ENCODE results near the gene CD99. TPM values are rescaled to one million over a fixed set of nuclear protein-coding genes. Genes with fewer than 3 reads are reported as not detected.

The CD99 gene
- total and polyA plus RNA-seq, 2 experiments from 2014 or later = 505 to 975 TPM

DNA sequence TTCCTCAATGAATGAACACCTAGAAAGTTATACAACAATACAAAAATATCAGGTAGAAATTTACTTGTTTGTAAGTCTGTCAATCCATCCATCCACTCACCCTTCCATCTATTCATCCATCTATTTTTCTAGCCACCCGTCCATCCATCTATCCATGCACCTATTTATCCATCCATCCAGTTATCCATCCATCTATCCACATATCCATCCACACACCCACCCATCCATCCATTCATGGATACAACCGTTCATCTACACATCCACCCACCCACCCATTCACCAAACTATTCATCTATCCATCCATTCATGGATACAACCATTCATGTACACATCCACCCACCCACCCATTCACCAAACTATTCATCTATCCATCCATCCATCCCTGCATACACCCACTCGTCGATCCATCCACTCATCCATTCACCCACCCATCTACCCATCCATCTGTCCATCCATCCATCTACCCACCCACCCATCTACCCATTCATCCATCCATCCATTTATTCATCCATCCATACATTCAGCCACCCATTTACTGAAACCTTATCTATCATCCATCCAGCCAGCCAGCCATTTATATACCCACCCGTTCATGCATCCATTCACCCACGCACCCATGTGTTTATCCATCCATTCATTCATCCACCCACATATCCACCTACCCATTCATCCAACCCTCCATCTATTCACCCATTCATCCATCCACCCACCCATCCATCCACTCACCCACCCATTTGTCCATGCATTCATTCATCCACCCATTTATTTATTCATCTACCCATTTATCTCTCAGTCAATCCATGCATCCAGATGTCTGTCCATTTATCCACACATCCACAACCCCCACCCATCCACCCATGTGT, 10.4 kb upstream of the CD99 start:
- Histone ChIP-seq H3K36me3 (ENCODE audit: low read depth) (no peaks in the 10 kb centered on the region), H3K27me3 (replicated peaks; ENCODE audit: insufficient read depth) (no peaks in the 10 kb centered on the region), H3F3A (ENCODE audit: insufficient read depth) (peaks cover 22% of the 10 kb centered on the region), H3K4me2 (ENCODE audit: unreplicated experiment) (no peak overlapping the region), H3K4me3 (no peak overlapping the region), H3K9me2 (ENCODE audit: insufficient read depth) (no peaks in the 10 kb centered on the region), H3K9me3 (ENCODE audit: low read depth) (no peaks in the 10 kb centered on the region), H2AFZ (no peak overlapping the region), H3K9ac (no peak overlapping the region), H3K27ac (no peak overlapping the region), H3K4me1 (ENCODE audit: insufficient read depth) (peaks cover 16% of the 10 kb centered on the region), H3K79me2 (ENCODE audit: insufficient read depth) (no peaks in the 10 kb centered on the region), H4K20me1 (ENCODE audit: insufficient read depth) (no peaks in the 10 kb centered on the region)
- TF ChIP-seq EZH2 (IDR thresholded peaks at IDR 0.05; ENCODE audit: insufficient read depth, poor library complexity, severe bottlenecking) = no peak
- no peak for TF ChIP-seq EZH2phosphoT487 (IDR thresholded peaks at IDR 0.05; ENCODE audit: insufficient read depth, low read depth)
- WGBS, 2 experiments (ENCODE audit: low coverage in 1 of 2, low lambda C conversion rate in 2 of 2, missing lambda C conversion rate in 2 of 2) = 45 to 49% methylated on average over 6 of the region's 6 CpGs
- DNase-seq = no peak
- in situ Hi-C loops (cut with MboI) = no loop called here

DNA sequence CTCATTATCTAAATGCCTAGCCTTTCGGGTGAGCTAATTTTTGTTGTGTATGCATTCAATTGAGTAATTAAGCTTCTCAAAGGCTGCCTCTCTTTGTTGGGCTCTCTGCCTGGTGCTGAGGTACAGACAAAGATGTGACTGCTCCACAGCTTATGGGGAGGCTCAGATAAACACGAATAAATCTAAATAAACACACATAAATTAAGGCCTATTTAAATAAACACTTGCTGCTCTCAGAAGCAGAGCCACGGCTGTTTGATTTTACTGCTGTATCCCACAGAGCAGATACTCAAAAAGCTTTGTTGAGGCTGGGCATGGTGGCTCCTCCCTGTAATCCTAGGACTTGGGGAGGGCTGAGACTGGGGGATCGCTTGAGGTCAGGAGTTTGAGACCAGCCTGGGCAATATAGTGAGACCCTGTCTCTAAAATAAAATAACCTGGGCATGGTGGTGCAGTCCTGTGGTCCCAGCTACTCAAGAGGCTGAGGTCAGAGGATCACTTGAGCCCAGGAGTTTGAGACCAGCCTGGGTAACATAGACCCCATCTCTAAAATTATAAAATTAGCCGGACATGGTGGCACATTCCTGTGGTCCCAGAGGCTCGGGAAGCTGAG, 8.4 kb upstream of the CD99 start:
- Histone ChIP-seq H3K9me3 (ENCODE audit: low read depth) (no peaks in the 10 kb centered on the region), H3K9me2 (ENCODE audit: insufficient read depth) (no peaks in the 10 kb centered on the region), H4K20me1 (ENCODE audit: insufficient read depth) (no peaks in the 10 kb centered on the region), H2AFZ (no peak overlapping the region), H3K79me2 (ENCODE audit: insufficient read depth) (no peaks in the 10 kb centered on the region), H3K4me3 (no peak overlapping the region), H3K4me2 (ENCODE audit: unreplicated experiment) (no peak overlapping the region), H3K4me1 (ENCODE audit: insufficient read depth) (peaks cover 4% of the 10 kb centered on the region), H3K27ac (no peak overlapping the region), H3K36me3 (ENCODE audit: low read depth) (no peaks in the 10 kb centered on the region), H3K27me3 (replicated peaks; ENCODE audit: insufficient read depth) (no peaks in the 10 kb centered on the region), H3F3A (ENCODE audit: insufficient read depth) (0 out of 2 replicates have a peak, but pooled peaks cover 7% of the 10 kb centered on the region), H3K9ac (no peak overlapping the region)
- WGBS, 2 experiments (ENCODE audit: low coverage in 1 of 2, low lambda C conversion rate in 2 of 2, missing lambda C conversion rate in 2 of 2) = 72 to 74% methylated on average over 6 of the region's 6 CpGs
- TF ChIP-seq EZH2phosphoT487 (IDR thresholded peaks at IDR 0.05; ENCODE audit: insufficient read depth, low read depth) = no peak
- no peak for TF ChIP-seq EZH2 (IDR thresholded peaks at IDR 0.05; ENCODE audit: insufficient read depth, poor library complexity, severe bottlenecking)
- no peak for DNase-seq
- in situ Hi-C loops (cut with MboI) = no loop called here

DNA sequence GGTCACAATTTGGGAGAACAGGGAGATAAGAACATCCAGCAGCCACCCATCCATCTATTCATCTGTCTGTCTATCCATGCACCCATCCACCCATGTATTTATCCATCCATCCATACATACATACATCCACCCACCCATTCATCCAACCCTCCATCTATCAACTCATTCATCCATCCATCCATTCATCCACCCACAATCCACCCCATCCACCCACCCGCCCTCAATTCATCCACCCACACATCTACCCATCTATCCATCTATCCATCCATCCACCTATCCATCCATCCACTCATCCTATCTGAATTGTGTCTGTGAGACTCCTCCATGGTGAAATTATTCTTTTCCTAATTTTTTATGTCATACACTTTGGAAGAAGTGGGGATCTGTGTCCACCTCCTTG, 6.8 kb upstream of the CD99 start:
- H3K79me2 ChIP-seq (ENCODE audit: insufficient read depth) = no peaks in the 10 kb centered on the region
- DNase-seq = no peak
- H3K9ac ChIP-seq = no peak overlapping the region
- H3K4me2 ChIP-seq (ENCODE audit: unreplicated experiment) = no peak overlapping the region
- H4K20me1 ChIP-seq (ENCODE audit: insufficient read depth) = no peaks in the 10 kb centered on the region
- H3K36me3 ChIP-seq (ENCODE audit: low read depth) = no peaks in the 10 kb centered on the region
- TF ChIP-seq EZH2phosphoT487 (IDR thresholded peaks at IDR 0.05; ENCODE audit: insufficient read depth, low read depth) (no peak), EZH2 (IDR thresholded peaks at IDR 0.05; ENCODE audit: insufficient read depth, poor library complexity, severe bottlenecking) (no peak)
- H3K9me3 ChIP-seq (ENCODE audit: low read depth) = no peaks in the 10 kb centered on the region
- H3K27me3 ChIP-seq (replicated peaks; ENCODE audit: insufficient read depth) = no peaks in the 10 kb centered on the region
- H3K27ac ChIP-seq = no peak overlapping the region
- H3K9me2 ChIP-seq (ENCODE audit: insufficient read depth) = no peaks in the 10 kb centered on the region
- no peaks in the 10 kb centered on the region for H3K4me1 ChIP-seq (ENCODE audit: insufficient read depth)
- no peak overlapping the region for H2AFZ ChIP-seq
- in situ Hi-C loops (cut with MboI) = no loop called here
- no peak overlapping the region for H3K4me3 ChIP-seq
- 79% methylated on average over 1 of the region's 1 CpG; no CpG with 5 or more reads in 1 of the 2 experiments for WGBS, 2 experiments (ENCODE audit: low coverage in 1 of 2, low lambda C conversion rate in 2 of 2, missing lambda C conversion rate in 2 of 2)
- no peaks in the 10 kb centered on the region for H3F3A ChIP-seq (ENCODE audit: insufficient read depth)

DNA sequence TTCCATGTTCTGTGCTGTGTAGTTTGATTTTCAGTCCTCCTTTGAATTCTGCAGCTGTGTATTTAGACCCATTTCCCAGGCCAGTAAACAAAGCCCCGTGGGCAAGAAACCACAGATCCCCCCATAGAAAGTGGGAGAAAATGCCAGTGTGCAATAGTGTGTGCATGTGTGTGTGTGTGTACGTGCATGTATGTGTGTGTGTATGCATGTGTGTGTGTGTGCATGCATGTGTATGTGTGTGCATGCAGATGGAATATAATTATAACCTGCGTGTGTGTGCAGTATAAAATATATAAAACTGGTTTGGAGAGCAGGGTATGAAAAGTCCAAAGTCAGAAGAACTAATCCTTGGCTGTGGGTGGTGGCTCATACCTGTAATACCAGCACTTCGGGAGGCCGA, 5.2 kb upstream of the CD99 start:
- WGBS, 2 experiments (ENCODE audit: low coverage in 1 of 2, low lambda C conversion rate in 2 of 2, missing lambda C conversion rate in 2 of 2) = 59 to 62% methylated on average over 5 of the region's 5 CpGs
- in situ Hi-C loops (cut with MboI) = no loop called here
- Histone ChIP-seq H3K79me2 (ENCODE audit: insufficient read depth) (no peaks in the 10 kb centered on the region), H3F3A (ENCODE audit: insufficient read depth) (no peaks in the 10 kb centered on the region), H2AFZ (no peak overlapping the region), H3K9me3 (ENCODE audit: low read depth) (no peaks in the 10 kb centered on the region), H3K4me3 (no peak overlapping the region), H3K27ac (no peak overlapping the region), H3K27me3 (replicated peaks; ENCODE audit: insufficient read depth) (no peaks in the 10 kb centered on the region), H3K4me2 (ENCODE audit: unreplicated experiment) (no peak overlapping the region), H4K20me1 (ENCODE audit: insufficient read depth) (no peaks in the 10 kb centered on the region), H3K4me1 (ENCODE audit: insufficient read depth) (no peaks in the 10 kb centered on the region), H3K9me2 (ENCODE audit: insufficient read depth) (no peaks in the 10 kb centered on the region), H3K36me3 (ENCODE audit: low read depth) (no peaks in the 10 kb centered on the region), H3K9ac (no peak overlapping the region)
- DNase-seq = no peak
- TF ChIP-seq EZH2phosphoT487 (IDR thresholded peaks at IDR 0.05; ENCODE audit: insufficient read depth, low read depth) (no peak), EZH2 (IDR thresholded peaks at IDR 0.05; ENCODE audit: insufficient read depth, poor library complexity, severe bottlenecking) (no peak)

All from GM23248 (cell line).